Uterus (tissue), 4 donors: ENCODE results near the gene INPP5J. TPM values are rescaled to one million over a fixed set of nuclear protein-coding genes. Genes with fewer than 3 reads are reported as not detected.

Experiments
- DNase-seq, 2 donors: peaks; one replicate each; pipeline ENCODE4 v3.0.0-alpha.2; 2019 to 2020
- H3K27ac ChIP-seq, 2 donors: fragments of 200-600 bp; sonication (generic); 1 replicate in 1 of 2; 2 replicates in 1 of 2; pipeline ENCODE4 v1.5.1; 2016 to 2018
- H3K27me3 ChIP-seq, 2 donors: fragments of 200-600 bp; sonication (generic); one replicate each; pipeline ENCODE4 v1.5.1; 2018 to 2019; ENCODE audit warnings: control low read depth in 1 of 2
- H3K36me3 ChIP-seq, 2 donors: fragments of 200-600 bp; sonication (generic); one replicate each; pipeline ENCODE4 v1.5.1; 2019; ENCODE audit warnings: control low read depth in 1 of 2
- H3K4me1 ChIP-seq, 2 donors: fragments of 200-600 bp; sonication (generic); one replicate each; pipeline ENCODE4 v1.5.1; 2018 to 2019; ENCODE audit warnings: control low read depth in 1 of 2
- H3K4me3 ChIP-seq, 2 donors: fragments of 200-600 bp; sonication (generic); 1 replicate in 1 of 2; 2 replicates in 1 of 2; pipeline ENCODE4 v1.5.1; 2018 to 2019; ENCODE audit warnings: mild to moderate bottlenecking in 1 of 2
- H3K9me3 ChIP-seq, 2 donors: fragments of 200-600 bp; sonication (generic); one replicate each; pipeline ENCODE4 v1.5.1; 2019; ENCODE audit warnings: control low read depth in 1 of 2
- CTCF ChIP-seq, 4 experiments: fragments of 200-600 bp in 2 of 4; fragments of 450-650 bp in 2 of 4; sonication (generic) in 2 of 4; IDR thresholded peaks; one replicate each; pipeline ENCODE4 v1.5.1; 2016 to 2019; ENCODE audit warnings: antibody characterized with exemption in 4 of 4, mild to moderate bottlenecking in 2 of 4, moderate library complexity in 1 of 4
- POLR2A ChIP-seq, 2 donors: fragments of 450-650 bp; IDR thresholded peaks; one replicate each; pipeline ENCODE4 v1.6.1; 2016; ENCODE audit warnings: antibody characterized with exemption in 2 of 2, mild to moderate bottlenecking in 1 of 2, moderate library complexity in 1 of 2
- intact Hi-C: fragments of 100-400 bp; cut with DNase I; formaldehyde crosslinking; loops from one replicate; pipeline ENCODE4 v1.15.1; 2023; ENCODE audit warnings: low total_unique reads
- total RNA-seq, 4 donors: library from RNA; depleted of rRNA in 3 of 4; stranded (reverse); fragments of >200 nt in 3 of 4; gene quantifications; one replicate each; pipeline versions ENCODE4 v1.1.0 to v1.2.4, GENCODE V29; 2014 to 2023
- donor health status: DM: yes; HTN: yes; CAD: no.

Gene INPP5J
- total RNA-seq, 4 donors from 2014 or later: 0.59 to 7.9 (median 3.0) TPM

DNA sequence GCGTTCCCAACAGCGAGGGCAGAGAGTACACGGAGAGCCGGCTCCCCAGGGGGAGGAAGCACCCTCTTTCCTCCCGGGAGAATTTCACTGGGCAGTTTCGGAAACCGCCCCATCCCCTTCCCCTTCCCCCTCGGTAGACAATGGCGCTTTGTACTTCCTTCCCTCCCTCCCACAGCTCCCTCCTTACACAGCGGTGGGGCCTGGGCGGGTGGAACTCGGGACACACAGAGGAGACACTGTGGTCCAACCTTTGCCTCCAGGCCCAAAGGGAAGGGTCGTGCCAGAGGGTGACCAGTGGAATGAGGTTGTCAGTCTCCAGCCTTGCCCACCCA is 37.3 kb upstream of the INPP5J start:
- peak overlapping the region; percentile 85 to 98 for H3K4me3 ChIP-seq
- peaks cover 0 to 13% of the 10 kb centered on the region in 2 donors for H3K4me1 ChIP-seq
- H3K36me3 ChIP-seq: no peaks in the 10 kb centered on the region
- no peaks in the 10 kb centered on the region for H3K27me3 ChIP-seq
- TF ChIP-seq CTCF (IDR thresholded peaks at IDR 0.05) (no peak), POLR2A (IDR thresholded peaks at IDR 0.05) (no peak)
- intact Hi-C loops: loop anchor here (2.0 kb wide), 1 partner anchor 137 kb away; no protein-coding TSS in a partner anchor
- DNase-seq: peak in 1 of 2 donors; percentile 53
- H3K9me3 ChIP-seq: no peaks in the 10 kb centered on the region
- peak overlapping the region; percentile 96 to 98 for H3K27ac ChIP-seq

DNA sequence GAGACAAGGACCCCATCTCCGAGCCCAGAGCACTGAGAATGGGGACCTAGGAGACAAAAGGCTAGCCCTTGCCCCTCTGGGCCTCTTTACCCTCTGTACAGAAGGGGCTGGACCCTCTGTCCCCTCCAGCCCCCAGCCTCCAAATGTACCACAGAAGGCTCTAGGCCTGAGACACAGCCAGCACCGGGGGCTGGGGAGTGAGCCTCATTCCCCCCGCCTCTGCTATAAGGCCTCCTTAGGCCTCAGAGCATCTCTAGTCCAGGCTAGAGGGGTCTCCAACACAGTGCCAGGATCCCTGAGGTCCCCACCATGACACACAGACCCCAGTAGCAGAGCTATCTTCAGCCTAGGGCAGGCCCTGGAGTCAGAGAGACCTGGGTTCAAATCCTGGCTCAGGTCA is 36.8 kb upstream of the INPP5J start:
- TF ChIP-seq POLR2A (IDR thresholded peaks at IDR 0.05): no peak
- TF ChIP-seq CTCF (IDR thresholded peaks at IDR 0.05): no peak
- H3K4me3 ChIP-seq: peak overlapping the region; percentile 85 to 98
- no peaks in the 10 kb centered on the region for H3K27me3 ChIP-seq
- H3K27ac ChIP-seq: peak overlapping the region; percentile 96 to 98
- H3K36me3 ChIP-seq: no peaks in the 10 kb centered on the region
- no peaks in the 10 kb centered on the region for H3K9me3 ChIP-seq
- peaks cover 0 to 13% of the 10 kb centered on the region in 2 donors for H3K4me1 ChIP-seq
- intact Hi-C loops: loop anchor here (2.0 kb wide), 1 partner anchor 137 kb away; no protein-coding TSS in a partner anchor
- no peak for DNase-seq

- TF ChIP-seq POLR2A (IDR thresholded peaks at IDR 0.05) (no peak), CTCF (IDR thresholded peaks at IDR 0.05) (no peak)
- intact Hi-C loops: no loop called here
- DNase-seq: peak in 1 of 2 donors; percentile 52
- Histone ChIP-seq H3K9me3 (no peaks in the 10 kb centered on the region), H3K36me3 (no peaks in the 10 kb centered on the region), H3K27me3 (no peaks in the 10 kb centered on the region), H3K27ac (peak overlapping the region; percentile 96 to 98), H3K4me3 (no peak overlapping the region), H3K4me1 (peaks cover 0 to 13% of the 10 kb centered on the region in 2 donors)
Observed at GRCh38 chr22:31086703-31087330, 35.9 kb upstream of the INPP5J start.

GRCh38 chr22:31087744-31088215 is 35.0 kb upstream of the INPP5J start:
- no peaks in the 10 kb centered on the region for H3K36me3 ChIP-seq
- DNase-seq: no peak
- H3K9me3 ChIP-seq: no peaks in the 10 kb centered on the region
- intact Hi-C loops: no loop called here
- TF ChIP-seq POLR2A (IDR thresholded peaks at IDR 0.05) (no peak), CTCF (IDR thresholded peaks at IDR 0.05) (no peak)
- no peak overlapping the region for H3K4me3 ChIP-seq
- peaks cover 6 to 20% of the 10 kb centered on the region in 2 donors for H3K4me1 ChIP-seq
- H3K27me3 ChIP-seq: no peaks in the 10 kb centered on the region
- peak overlapping the region; percentile 96 to 98 for H3K27ac ChIP-seq

GRCh38 chr22:31088233-31088986 is 34.4 kb upstream of the INPP5J start:
- TF ChIP-seq POLR2A (IDR thresholded peaks at IDR 0.05): no peak
- TF ChIP-seq CTCF (IDR thresholded peaks at IDR 0.05): no peak
- Histone ChIP-seq H3K27ac (peak overlapping the region; percentile 96 to 98), H3K4me3 (no peak overlapping the region), H3K4me1 (peaks cover 7 to 20% of the 10 kb centered on the region in 2 donors), H3K27me3 (no peaks in the 10 kb centered on the region), H3K9me3 (no peaks in the 10 kb centered on the region), H3K36me3 (no peaks in the 10 kb centered on the region)
- intact Hi-C loops: no loop called here
- DNase-seq: no peak
